K562 (cell line): ENCODE measurements around the gene CACNA1S. TPM values are rescaled to one million over a fixed set of nuclear protein-coding genes. Genes with fewer than 3 reads are reported as not detected.

Experiments
- ATAC-seq: fragments of 200-7000 bp; cut with Tn5 transposase; 3 replicates; pipeline ENCODE4 v1.9.1; 2020; ENCODE audit warnings: moderate library complexity
- BruUV-seq: library from RNA; stranded (reverse); fragments of 400-500 nt; replicated peaks from 2 replicates; lab custom pipeline; 2021; lab: Mats Ljungman, UMichigan
- CTCF ChIA-PET: fragments of 300-600 bp; formaldehyde crosslinking; extraction: SDS; loops from one replicate; lab custom pipeline; 2021; ENCODE audit warnings: low intra/inter-chr PET ratio; lab: Yijun Ruan, JAX
- POLR2A ChIA-PET: fragments of 300-600, 350-650 bp; sonication (Branson Sonifier 250); formaldehyde crosslinking; extraction: SDS; loops from one replicate; lab custom pipeline; 2021; ENCODE audit warnings: antibody characterized with exemption, inconsistent platforms; lab: Yijun Ruan, JAX
- DNase-seq, 4 experiments: peaks; one replicate each; pipeline versions ENCODE4 v3.0.0 to v3.0.0-alpha.2; 2011 to 2018; ENCODE audit warnings: low spot score in 3 of 4, mixed read lengths in 3 of 4; ENCODE audit errors: extremely low read depth in 1 of 4
- FAIRE-seq: peaks from 2 replicates; lab custom pipeline; 2011; peaks lifted over from hg19 to GRCh38; lab: Jason Lieb, UNC
- H2AFZ ChIP-seq: 2 replicates; pipeline ENCODE4 v1.6.0; 2011; ENCODE audit warnings: low read depth, low read length, control low read depth, inconsistent platforms
- H3K27ac ChIP-seq: fragments of 200-600 bp; 3 replicates; pipeline ENCODE4 v1.8.0; 2011; ENCODE audit warnings: low read depth, mild to moderate bottlenecking, control low read depth, inconsistent platforms, low read length, moderate library complexity, mixed read lengths; ENCODE audit errors: extremely low read depth
- H3K27me3 ChIP-seq, 2 experiments: fragments of 300-600 bp in 1 of 2; 2 replicates in 1 of 2; 3 replicates in 1 of 2; pipeline versions ENCODE4 v1.6.0 to v1.8.0; 2011; ENCODE audit warnings: inconsistent platforms in 2 of 2, low read length in 2 of 2, mild to moderate bottlenecking in 1 of 2, mixed read lengths in 1 of 2, moderate library complexity in 1 of 2; ENCODE audit not compliant: control insufficient read depth in 2 of 2, insufficient read depth in 2 of 2
- H3K36me3 ChIP-seq: fragments of 300-600 bp; 3 replicates; pipeline ENCODE4 v1.8.0; 2011; ENCODE audit warnings: mild to moderate bottlenecking, low read length, inconsistent platforms; ENCODE audit not compliant: control insufficient read depth, insufficient read depth
- H3K4me1 ChIP-seq, 2 experiments: fragments of 200-600 bp in 1 of 2; replicated peaks in 1 of 2; 2 replicates in 1 of 2; 3 replicates in 1 of 2; pipeline versions ENCODE4 v1.5.1 to v1.8.0; 2011; ENCODE audit warnings: inconsistent platforms in 2 of 2, low read length in 2 of 2, mild to moderate bottlenecking in 1 of 2, mixed read lengths in 1 of 2, moderate library complexity in 1 of 2; ENCODE audit not compliant: control insufficient read depth in 2 of 2, insufficient read depth in 2 of 2
- H3K4me2 ChIP-seq: 2 replicates; pipeline ENCODE4 v1.6.1; 2011; ENCODE audit warnings: low read length, control low read depth, inconsistent platforms, mixed read lengths; ENCODE audit not compliant: insufficient read depth
- H3K4me3 ChIP-seq: fragments of 200-600 bp; sonication (generic), shearing (Covaris generic); 2 replicates; pipeline ENCODE4 v1.5.1; 2016; ENCODE audit warnings: control low read depth, inconsistent platforms
- H3K79me2 ChIP-seq: fragments of 200-600 bp; 3 replicates; pipeline ENCODE4 v1.8.0; 2011; ENCODE audit warnings: low read length, inconsistent platforms; ENCODE audit not compliant: control insufficient read depth, insufficient read depth
- H3K9ac ChIP-seq, 2 experiments: 2 replicates each; pipeline versions ENCODE4 v1.6.0 to v1.6.1; 2011; ENCODE audit warnings: low read depth in 2 of 2, low read length in 2 of 2, control low read depth in 1 of 2, inconsistent platforms in 1 of 2, mild to moderate bottlenecking in 1 of 2, mixed read lengths in 1 of 2; ENCODE audit not compliant: insufficient read depth in 1 of 2
- H3K9me1 ChIP-seq: one replicate; pipeline ENCODE4 v1.6.0; 2011; ENCODE audit warnings: inconsistent platforms, mild to moderate bottlenecking, low read length, moderate library complexity; ENCODE audit not compliant: control insufficient read depth, insufficient read depth
- H3K9me3 ChIP-seq: replicated peaks from 2 replicates; pipeline ENCODE4 v1.5.1; 2011; ENCODE audit warnings: low read depth, low read length, inconsistent platforms; ENCODE audit not compliant: control insufficient read depth, insufficient read depth
- H4K20me1 ChIP-seq: replicated peaks from 2 replicates; pipeline ENCODE4 v1.6.1; 2011; ENCODE audit warnings: low read length, inconsistent platforms, mixed read lengths; ENCODE audit not compliant: control insufficient read depth, insufficient read depth
- EWSR1 ChIP-seq: fragments of 450-650 bp; IDR thresholded peaks from 2 replicates; pipeline ENCODE4 v1.6.1; 2018; ENCODE audit warnings: borderline replicate concordance, mild to moderate bottlenecking, low read depth, moderate library complexity; ENCODE audit not compliant: partially characterized antibody
- FOXA3 ChIP-seq, 2 experiments: fragments of 450-650 bp in 1 of 2; sonication (generic) in 1 of 2; formaldehyde crosslinking; IDR thresholded peaks in 1 of 2; conservative IDR thresholded peaks in 1 of 2; 2 replicates each; pipeline versions ENCODE4 v1.4.0 to v1.8.0; 2020 to 2022; ENCODE audit warnings: mild to moderate bottlenecking in 2 of 2, missing genetic modification reagents in 1 of 2
- MAFK ChIP-seq: IDR thresholded peaks from 2 replicates; pipeline ENCODE4 v1.6.1; 2011; ENCODE audit warnings: low read length, improper control_type of control experiment
- TCF7L2 ChIP-seq: fragments of 150-350 bp; IDR thresholded peaks from 2 replicates; pipeline ENCODE4 v1.6.1; 2016; ENCODE audit warnings: low read depth, mild to moderate bottlenecking, low read length, moderate library complexity
- WHSC1 ChIP-seq: IDR thresholded peaks from one replicate; pipeline ENCODE4 v1.6.1; 2012; ENCODE audit warnings: low read length, control low read depth, inconsistent platforms
- ZBED1 ChIP-seq: IDR thresholded peaks from 2 replicates; pipeline ENCODE4 v1.6.1; 2014
- ZC3H4 ChIP-seq: sonication (generic); formaldehyde crosslinking; IDR thresholded peaks from 2 replicates; pipeline ENCODE4 v1.9.0; 2021; ENCODE audit warnings: missing genetic modification reagents, borderline replicate concordance
- ZFPM2 ChIP-seq: fragments of 250-450 bp; sonication (Bioruptor Pico); IDR thresholded peaks from 2 replicates; pipeline ENCODE4 v1.5.1; 2022; ENCODE audit warnings: mild to moderate bottlenecking
- ZNF184 ChIP-seq: sonication (generic); formaldehyde crosslinking; IDR thresholded peaks from 2 replicates; pipeline ENCODE4 v1.5.0; 2020; ENCODE audit warnings: missing genetic modification reagents
- ZNF280B ChIP-seq: fragments of 250-450 bp; sonication (Bioruptor Pico); IDR thresholded peaks from 2 replicates; pipeline ENCODE4 v1.5.1; 2021; ENCODE audit warnings: mild to moderate bottlenecking
- ZNF3 ChIP-seq: fragments of 250-450 bp; sonication (Bioruptor Pico); IDR thresholded peaks from 2 replicates; pipeline ENCODE4 v1.5.0; 2021; ENCODE audit warnings: mild to moderate bottlenecking, moderate library complexity
- ZNF561 ChIP-seq: fragments of 450-650 bp; formaldehyde crosslinking; conservative IDR thresholded peaks from 2 replicates; pipeline ENCODE4 v1.4.0; 2020; ENCODE audit warnings: mild to moderate bottlenecking, moderate library complexity
- ZNF57 ChIP-seq: fragments of 450-650 bp; formaldehyde crosslinking; IDR thresholded peaks from 2 replicates; pipeline ENCODE4 v1.4.0; 2020; ENCODE audit warnings: mild to moderate bottlenecking, moderate library complexity
- ZNF584 ChIP-seq: fragments of 200-800 bp; sonication (Bioruptor generic); IDR thresholded peaks from 2 replicates; pipeline ENCODE4 v1.6.1; 2016; ENCODE audit warnings: low read depth, mild to moderate bottlenecking, missing genetic modification characterization, missing compliant biosample characterization
- ZNF696 ChIP-seq: fragments of 250-450 bp; sonication (Bioruptor Pico); conservative IDR thresholded peaks from 2 replicates; pipeline ENCODE4 v1.4.0; 2020; ENCODE audit warnings: mild to moderate bottlenecking, moderate library complexity
- ZNF740 ChIP-seq, 3 experiments: fragments of 200-800 bp in 1 of 3; sonication (Bioruptor generic) in 1 of 3; sonication (generic) in 1 of 3; formaldehyde crosslinking in 1 of 3; IDR thresholded peaks; 2 replicates each; pipeline versions ENCODE4 v1.6.1 to v1.8.0; 2016 to 2022; ENCODE audit warnings: mild to moderate bottlenecking in 2 of 3, missing compliant biosample characterization in 2 of 3, missing genetic modification characterization in 2 of 3, missing genetic modification reagents in 1 of 3
- WGBS: fragments of 100-300 bp; shearing (Covaris generic); methylation state at CpG from one replicate; pipeline ENCODE4 v1.1.6; 2016; ENCODE audit warnings: low coverage, mixed read lengths; ENCODE audit not compliant: insufficient coverage; ENCODE audit errors: missing lambda C conversion rate; 5-methylcytosine and 5-hydroxymethylcytosine counted together
- in situ Hi-C: fragments of 300-500 bp; cut with MboI; formaldehyde crosslinking; loops from 4 replicates; pipeline ENCODE4 v1.15.0; 2018; ENCODE audit warnings: inconsistent platforms, mixed read lengths
- intact Hi-C: fragments of 100-400 bp; cut with micrococcal nuclease; formaldehyde crosslinking; loops from 2 replicates; pipeline ENCODE4 v1.14.2; 2022
- polyA plus RNA-seq, 8 experiments: library from polyadenylated mRNA; depleted of rRNA in 4 of 8; stranded (reverse) in 5 of 8; unstranded in 3 of 8; fragments of >200 nt; fragmentation: Nextera tagmentation in 2 of 8; fragmentation: Illumina TruSeq in 1 of 8; extraction: Ambion mirVana in 2 of 8; extraction: Trizol in 1 of 8; gene quantifications; 2 replicates each; pipeline versions ENCODE4 v1.2.1 to v1.2.3, GENCODE V29; 2011 to 2014; ENCODE audit warnings: inconsistent platforms in 1 of 8, missing spikeins in 1 of 8
- total RNA-seq, 7 experiments: library from RNA; depleted of rRNA in 6 of 7; stranded (reverse); fragments of >200 nt in 6 of 7; fragmentation: Illumina TruSeq in 2 of 7; extraction: Trizol in 2 of 7; gene quantifications; 2 replicates each; pipeline versions ENCODE4 v1.2.1 to v1.2.3, GENCODE V29; 2011 to 2021; ENCODE audit warnings: low replicate concordance in 1 of 7
- TF ChIP-seq, protein P1 (sequence below): sonication (generic); formaldehyde crosslinking; IDR thresholded peaks from 2 replicates; pipeline ENCODE4 v1.9.0; 2022; ENCODE audit warnings: mild to moderate bottlenecking, missing genetic modification reagents
- TF ChIP-seq, protein P2 (sequence below): sonication (generic); formaldehyde crosslinking; IDR thresholded peaks from 2 replicates; pipeline ENCODE4 v1.8.0; 2022; ENCODE audit warnings: missing genetic modification reagents, mild to moderate bottlenecking, borderline replicate concordance

CACNA1S gene
- total and polyA plus RNA-seq, 9 of the 15 experiments (the other 6 are each of a cell fraction or from before 2014, with no cell fraction given), result not detected

DNA sequence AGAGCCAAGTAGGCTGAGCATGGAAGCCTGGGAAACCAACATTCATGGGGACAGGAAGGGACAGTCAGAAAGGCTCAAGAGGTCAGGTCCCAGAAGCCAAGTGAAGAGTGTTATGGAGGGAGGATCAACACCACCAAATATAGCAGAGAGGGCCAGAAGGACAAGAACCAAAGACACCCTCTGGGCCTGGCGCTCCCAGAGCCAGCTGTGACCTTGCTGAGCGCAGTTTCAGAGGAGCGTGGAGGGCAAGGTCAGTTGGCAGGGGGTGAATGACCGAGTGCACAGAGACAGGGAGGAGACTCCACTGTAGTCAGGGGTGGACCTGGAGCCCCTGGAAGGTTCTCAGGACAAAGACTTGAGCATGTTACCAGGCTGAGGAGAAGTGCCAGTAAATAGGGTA lies 19.2 kb upstream of the CACNA1S start:
- no TSS peak for BruUV-seq
- in situ Hi-C loops, result no loop called here

More for the DNA sequence above, 19.2 kb upstream of the CACNA1S start:
- H3K27ac ChIP-seq, result no peak overlapping the region
- H3K9me1 ChIP-seq, result no peaks in the 10 kb centered on the region
- no peaks in the 10 kb centered on the region for H3K9me3 ChIP-seq
- no peak overlapping the region for H3K9ac ChIP-seq
- peaks cover 0 to 3% of the 10 kb centered on the region in 2 experiments; a peak in 2 of 5 replicates for H3K4me1 ChIP-seq
- ATAC-seq (no peak), DNase-seq (no peak), FAIRE-seq (no peak)
- peaks cover 13% of the 10 kb centered on the region; the same call in 2 of the 3 replicates for H3K36me3 ChIP-seq
- CTCF ChIA-PET, result no interaction called here
- H3K4me3 ChIP-seq, result no peak overlapping the region
- WGBS, result 22% methylated on average over 4 of the region's 4 CpGs
- H3K79me2 ChIP-seq, result no peaks in the 10 kb centered on the region
- no peak overlapping the region for H2AFZ ChIP-seq
- H3K4me2 ChIP-seq, result no peak overlapping the region
- peaks cover 24 to 36% of the 10 kb centered on the region in 2 experiments for H3K27me3 ChIP-seq
- POLR2A ChIA-PET, result interaction anchor here (1.0 kb wide), 1 partner anchor 11 kb away, joined by 4 read pairs; no protein-coding TSS in a partner anchor
- intact Hi-C loops, result loop anchor here (5.0 kb wide), 1 partner anchor 91 kb away; no protein-coding TSS in a partner anchor
- TF ChIP-seq ZFPM2 (CRISPR knock-in tag) (no peak), ZNF740 (CRISPR knock-in tag; IDR thresholded peaks at IDR 0.05) (no peak), ZNF740 (tag; IDR thresholded peaks at IDR 0.05) (no peak), ZNF561 (CRISPR knock-in tag) (no peak), TCF7L2 (no peak), FOXA3 (CRISPR knock-in tag; conservative IDR thresholded peaks at IDR 0.05 in 1 of 2, IDR thresholded peaks at IDR 0.05 in 1 of 2) (no peak), MAFK (no peak), ZBED1 (no peak), ZNF696 (CRISPR knock-in tag) (no peak), WHSC1 (no peak), ZNF3 (CRISPR knock-in tag) (no peak), ZNF584 (no peak), ZNF280B (CRISPR knock-in tag) (no peak), ZNF184 (CRISPR knock-in tag) (no peak), EWSR1 (no peak), ZC3H4 (CRISPR knock-in tag) (no peak), ZNF57 (CRISPR knock-in tag) (no peak)
- TF ChIP-seq, protein P1, sequence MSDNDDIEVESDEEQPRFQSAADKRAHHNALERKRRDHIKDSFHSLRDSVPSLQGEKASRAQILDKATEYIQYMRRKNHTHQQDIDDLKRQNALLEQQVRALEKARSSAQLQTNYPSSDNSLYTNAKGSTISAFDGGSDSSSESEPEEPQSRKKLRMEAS, result no peak
- TF ChIP-seq, protein P2, sequence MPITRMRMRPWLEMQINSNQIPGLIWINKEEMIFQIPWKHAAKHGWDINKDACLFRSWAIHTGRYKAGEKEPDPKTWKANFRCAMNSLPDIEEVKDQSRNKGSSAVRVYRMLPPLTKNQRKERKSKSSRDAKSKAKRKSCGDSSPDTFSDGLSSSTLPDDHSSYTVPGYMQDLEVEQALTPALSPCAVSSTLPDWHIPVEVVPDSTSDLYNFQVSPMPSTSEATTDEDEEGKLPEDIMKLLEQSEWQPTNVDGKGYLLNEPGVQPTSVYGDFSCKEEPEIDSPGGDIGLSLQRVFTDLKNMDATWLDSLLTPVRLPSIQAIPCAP (CRISPR knock-in tag), result no peak
- H4K20me1 ChIP-seq, result peaks cover 6% of the 10 kb centered on the region
